HK-2 (cell line): Measurements from ENCODE around the gene TMEM129.

ENCODE experiments used
- DNase-seq: peaks from one replicate; pipeline ENCODE4 v3.0.0-alpha.2; 2018; ENCODE audit not compliant: unreplicated experiment

TMEM129 gene

GRCh38 chr4:1744552-1744951, 23.4 kb upstream of the TMEM129 start:
- DNase-seq = no peak

- DNase-seq = no peak
Observed at GRCh38 chr4:1743975-1744374, 22.9 kb upstream of the TMEM129 start.

GRCh38 chr4:1743551-1743950, 22.4 kb upstream of the TMEM129 start:
- no peak for DNase-seq

- DNase-seq = no peak
Observed at GRCh38 chr4:1741208-1741607, 20.1 kb upstream of the TMEM129 start.

DNA sequence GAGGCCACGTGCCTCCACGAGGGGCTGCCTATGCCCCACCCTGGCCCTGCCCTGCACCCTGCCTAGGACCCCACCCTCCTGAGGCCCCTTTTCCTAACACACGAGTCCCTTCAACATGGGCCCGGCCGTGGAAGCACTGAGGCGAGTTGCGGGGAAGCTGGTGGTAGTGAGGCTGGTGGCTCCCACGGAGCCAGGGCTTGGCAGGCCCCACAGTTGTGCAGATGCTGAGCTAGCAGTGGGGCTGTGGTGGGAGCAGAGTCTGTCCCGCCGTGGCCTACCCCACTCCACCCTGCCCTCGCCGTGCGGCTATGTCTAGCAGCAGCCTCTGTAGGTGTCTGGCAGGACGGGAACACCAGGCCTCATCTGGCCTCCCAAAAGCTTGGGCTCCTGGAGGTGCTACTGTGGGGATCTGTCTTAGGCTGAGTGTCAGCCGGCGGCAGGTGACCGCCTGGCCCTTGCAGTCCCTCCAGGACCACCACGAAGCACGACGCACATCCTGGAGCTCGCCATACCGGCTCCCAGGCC, 19.0 kb upstream of the TMEM129 start:
- DNase-seq = no peak

DNA sequence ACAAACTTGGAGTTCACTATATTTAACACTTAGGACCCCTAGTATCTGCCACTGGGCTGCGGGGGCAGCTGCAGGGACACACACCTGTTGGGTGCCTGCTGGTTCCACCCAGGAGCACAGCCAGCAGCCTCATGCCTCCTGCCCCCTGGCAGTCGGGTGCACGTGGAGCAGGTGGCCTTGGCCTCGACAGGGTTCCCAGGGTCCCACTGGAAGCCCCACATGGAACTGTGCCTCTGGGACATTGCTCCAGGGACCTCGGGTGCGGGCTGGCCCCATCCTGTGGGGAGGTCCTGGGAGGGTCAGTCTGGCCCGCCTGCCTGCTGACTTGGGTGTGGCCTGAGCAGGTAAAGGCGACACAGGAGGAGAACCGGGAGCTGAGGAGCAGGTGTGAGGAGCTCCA, 18.2 kb upstream of the TMEM129 start:
- no peak for DNase-seq

DNA sequence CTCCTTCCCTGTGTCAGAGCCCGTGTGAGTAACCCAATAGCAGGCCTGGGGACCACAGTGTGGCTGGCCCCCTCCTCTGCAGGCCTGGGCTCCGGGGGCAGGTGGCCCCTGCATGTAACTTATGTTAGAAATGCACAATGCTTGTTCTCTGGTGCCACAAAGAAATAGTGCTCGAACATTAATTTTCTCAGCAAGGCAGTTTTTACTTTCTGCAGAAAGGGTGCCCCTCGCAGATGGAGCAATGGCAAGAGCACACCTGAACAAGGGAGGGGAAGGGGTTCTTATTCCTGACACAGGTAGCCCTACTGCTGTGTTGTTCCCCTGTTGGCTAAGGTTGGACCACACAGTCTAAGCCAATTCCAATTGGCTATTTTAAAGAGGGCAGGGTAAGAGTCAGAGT, 17.3 kb upstream of the TMEM129 start:
- DNase-seq = no peak

DNA sequence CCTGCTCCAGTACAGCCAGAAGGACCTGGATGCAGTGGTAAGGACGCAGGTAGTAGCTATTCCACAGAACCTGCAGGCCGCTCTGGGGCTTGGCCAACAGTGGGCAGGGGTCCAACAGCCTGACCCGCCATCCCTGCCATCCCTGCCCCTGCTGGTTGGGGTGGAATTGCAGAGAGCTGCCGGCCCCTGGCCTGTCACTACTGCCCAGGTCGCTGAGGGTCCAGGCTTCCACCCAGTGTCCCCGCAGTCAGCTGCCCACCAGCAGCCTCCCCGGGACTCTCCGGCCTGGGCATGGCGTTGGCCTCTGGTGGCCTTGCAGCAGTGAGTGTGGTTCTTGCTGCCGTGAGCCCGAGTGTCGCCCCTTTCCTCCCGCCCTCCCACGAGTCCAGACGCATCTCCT, 16.5 kb upstream of the TMEM129 start:
- DNase-seq = no peak

DNA sequence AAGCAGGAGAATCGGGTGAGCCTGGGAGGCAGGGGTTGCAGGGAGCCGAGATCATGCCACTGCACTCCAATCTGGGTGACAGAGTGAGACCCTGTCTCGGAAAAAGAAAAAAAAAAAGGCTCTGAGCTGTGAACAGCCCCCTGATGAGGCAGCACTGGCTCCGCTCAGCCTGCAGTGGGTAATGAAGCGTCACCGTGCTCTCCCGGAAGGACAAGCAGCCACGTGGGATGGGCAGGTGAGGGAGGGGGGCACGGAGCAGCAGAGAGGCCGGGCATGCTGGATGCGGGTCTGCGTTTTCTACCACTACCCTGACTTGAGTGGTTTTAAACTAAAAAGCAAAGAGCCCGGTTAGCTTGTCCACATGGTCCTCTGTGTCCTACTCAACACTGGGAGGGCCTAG, 15.7 kb upstream of the TMEM129 start:
- no peak for DNase-seq

DNA sequence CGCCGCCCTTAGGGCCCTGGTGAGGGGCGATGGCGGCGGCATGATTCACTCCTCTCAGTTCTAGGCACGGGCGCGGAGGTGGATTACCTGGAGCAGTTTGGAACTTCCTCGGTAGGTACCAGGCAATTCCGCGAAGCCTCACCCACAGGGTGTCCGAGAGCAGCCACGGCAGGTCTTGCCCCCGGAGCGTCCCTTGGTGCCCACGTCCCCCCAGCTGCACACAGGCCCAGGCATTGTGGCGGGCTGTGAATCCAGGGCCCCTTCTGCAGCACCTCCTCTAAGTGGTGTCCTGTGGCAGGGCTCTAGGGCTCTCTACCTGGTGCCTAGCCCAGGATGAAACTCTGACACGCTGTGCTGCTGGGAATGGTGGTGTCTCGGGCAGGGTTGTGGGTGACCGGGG, 14.1 kb upstream of the TMEM129 start:
- no peak for DNase-seq

DNA sequence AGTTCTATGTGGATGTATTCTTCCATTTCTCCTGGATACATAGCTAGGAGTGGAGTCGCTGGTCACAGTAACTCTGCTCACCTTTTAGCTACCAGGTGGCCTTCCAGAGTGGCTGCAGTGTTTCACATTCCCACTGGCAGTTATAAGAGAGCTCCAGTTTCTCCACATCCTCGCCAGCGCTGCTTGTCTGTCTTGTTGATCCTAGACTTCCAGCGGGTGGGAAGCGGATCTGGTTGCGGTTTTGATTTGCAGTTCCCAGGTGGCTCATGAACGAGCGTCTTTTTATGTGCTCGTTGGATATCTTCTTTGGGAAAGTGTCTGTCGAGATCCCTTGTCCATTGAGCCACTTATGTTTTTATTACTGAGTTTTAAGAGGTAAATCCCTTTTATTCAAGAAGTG, 11.8 kb upstream of the TMEM129 start:
- DNase-seq = no peak

DNA sequence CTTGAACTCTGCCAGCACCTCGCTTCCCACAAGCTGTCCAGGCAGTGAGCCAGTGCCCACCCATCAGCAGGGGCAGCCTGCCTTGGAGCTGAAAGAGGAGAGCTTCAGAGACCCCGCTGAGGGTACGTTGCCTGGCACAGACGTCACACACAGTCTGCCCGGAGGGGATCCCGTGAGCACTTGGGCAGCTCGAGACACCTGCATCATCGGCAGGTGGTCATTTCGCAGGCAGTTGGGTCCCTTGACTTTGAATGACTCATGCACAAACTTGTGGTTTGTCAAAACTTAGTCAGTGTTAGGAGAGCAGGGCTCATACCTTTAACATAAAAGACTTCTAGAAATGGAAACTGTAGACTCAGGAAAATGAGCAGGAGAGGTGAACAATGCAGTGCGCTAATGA, 10.1 kb upstream of the TMEM129 start:
- DNase-seq = peak; percentile 65

- no peak for DNase-seq
Observed at GRCh38 chr4:1730532-1731135, 9.5 kb upstream of the TMEM129 start.

DNA sequence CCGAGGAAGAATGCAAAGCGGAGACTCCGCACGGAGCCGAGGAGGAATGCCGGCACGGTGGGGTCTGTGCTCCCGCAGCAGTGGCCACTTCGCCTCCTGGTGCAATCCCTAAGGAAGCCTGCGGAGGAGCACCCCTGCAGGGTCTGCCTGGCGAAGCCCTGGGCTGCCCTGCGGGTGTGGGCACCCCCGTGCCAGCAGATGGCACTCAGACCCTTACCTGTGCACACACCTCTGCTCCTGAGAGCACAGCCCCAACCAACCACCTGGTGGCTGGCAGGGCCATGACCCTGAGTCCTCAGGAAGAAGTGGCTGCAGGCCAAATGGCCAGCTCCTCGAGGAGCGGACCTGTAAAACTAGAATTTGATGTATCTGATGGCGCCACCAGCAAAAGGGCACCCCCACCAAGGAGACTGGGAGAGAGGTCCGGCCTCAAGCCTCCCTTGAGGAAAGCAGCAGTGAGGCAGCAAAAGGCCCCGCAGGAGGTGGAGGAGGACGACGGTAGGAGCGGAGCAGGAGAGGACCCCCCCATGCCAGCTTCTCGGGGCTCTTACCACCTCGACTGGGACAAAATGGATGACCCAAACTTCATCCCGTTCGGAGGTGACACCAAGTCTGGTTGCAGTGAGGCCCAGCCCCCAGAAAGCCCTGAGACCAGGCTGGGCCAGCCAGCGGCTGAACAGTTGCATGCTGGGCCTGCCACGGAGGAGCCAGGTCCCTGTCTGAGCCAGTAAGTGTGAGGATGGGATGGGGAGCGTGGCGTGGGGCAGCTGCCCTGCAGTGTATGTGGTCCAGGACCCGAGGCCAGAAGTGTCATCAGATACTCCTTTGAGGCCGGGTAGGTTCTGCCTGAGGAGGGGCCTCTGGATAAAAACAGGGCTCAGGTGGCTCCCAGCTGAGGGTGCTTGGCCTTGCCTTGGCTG, 7.2 kb upstream of the TMEM129 start:
- DNase-seq = no peak

DNA sequence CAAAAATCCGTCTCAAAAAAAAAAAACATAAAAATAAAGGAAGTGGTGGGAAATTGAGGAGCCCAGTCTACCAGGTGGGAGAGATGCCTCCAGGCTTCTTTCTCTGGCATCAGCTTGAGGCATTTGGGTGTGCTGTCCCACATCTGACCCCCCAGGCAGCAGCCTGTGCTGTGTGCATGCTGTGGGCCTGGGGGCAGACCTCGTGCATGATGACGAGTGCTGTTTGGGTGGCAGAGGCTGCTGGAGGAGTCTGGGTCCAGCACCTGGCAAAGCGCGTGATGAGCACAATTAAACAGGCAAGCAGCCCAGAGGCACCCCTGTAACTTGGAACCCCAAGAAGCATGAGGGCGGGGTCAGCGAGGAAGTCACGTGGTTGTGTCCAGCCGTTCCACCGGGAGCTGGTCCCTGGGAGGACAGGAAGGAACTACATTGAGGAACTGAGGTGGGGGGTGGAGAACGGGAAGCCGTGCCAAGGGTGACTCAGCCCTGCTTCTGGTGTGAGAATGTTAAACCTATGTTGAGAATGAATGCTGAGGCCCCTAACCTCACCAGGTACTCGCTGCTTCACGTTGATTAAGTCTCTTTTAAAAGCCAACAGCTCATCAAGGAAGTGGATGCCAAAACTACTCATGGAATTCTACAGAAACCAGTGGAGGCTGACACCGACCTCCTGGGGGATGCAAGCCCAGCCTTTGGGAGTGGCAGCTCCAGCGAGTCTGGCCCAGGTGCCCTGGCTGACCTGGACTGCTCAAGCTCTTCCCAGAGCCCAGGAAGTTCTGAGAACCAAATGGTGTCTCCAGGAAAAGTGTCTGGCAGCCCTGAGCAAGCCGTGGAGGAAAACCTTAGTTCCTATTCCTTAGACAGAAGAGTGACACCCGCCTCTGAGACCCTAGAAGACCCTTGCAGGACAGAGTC, 6.3 kb upstream of the TMEM129 start:
- DNase-seq = peak; percentile 91

DNA sequence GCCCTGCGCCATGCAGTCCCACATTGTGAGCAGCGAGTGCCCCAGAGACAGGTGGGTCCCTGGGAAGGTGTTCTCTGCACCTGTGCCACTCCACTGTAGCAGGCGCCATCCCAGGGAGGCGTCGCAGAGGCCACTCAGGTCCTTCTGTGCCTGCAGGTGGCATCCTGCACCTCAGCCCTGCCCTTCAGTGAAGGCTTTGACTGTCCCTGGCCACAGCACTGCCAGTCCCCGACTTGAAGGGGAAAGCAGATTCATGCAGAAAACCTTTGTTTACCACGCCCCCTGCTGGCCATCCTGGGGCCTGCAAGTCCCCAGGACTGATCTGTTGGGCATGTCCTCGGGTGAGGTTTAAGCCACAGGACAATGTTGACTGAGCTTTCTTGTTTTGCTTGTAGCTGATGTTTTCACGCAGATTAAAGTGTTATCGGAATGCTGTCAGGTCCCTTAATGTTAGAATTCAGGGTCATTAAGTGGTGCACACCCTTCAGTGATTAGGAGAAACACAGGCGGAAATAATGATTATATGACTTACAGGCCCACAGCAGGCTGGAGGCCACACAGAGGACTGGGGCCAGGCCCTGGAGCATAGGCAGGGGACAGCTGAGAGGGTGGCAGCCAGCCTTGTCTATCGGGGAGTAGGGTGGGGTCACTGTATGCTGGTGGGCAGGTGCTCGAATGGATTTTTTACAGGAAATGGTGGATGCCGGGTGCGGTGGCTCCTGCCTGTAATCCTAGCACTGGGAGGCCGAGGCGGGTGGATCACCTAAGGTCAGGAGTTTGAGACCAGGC, 5.2 kb upstream of the TMEM129 start:
- DNase-seq = peak; percentile 93

DNA sequence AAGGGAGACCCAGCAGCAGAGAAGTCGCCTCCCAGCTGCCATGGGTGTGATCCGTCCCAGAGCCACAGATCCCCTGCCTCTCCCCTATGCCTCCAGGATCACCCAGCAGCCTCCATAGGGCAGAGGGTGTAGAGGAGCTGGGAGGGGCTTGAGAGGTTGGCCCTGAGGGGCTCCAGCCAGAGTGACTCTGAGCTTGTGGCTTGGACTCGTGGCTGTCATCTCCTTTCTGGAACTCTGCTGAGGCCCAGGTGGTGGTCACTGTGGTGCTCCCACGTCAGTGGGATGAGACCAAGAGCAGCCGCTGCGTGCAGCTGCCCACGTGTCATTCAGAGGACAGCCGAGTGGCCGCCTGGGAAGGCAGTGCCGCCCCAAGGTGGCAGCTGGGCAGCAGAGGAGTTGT, 4.4 kb upstream of the TMEM129 start:
- DNase-seq = no peak

GRCh38 chr4:1723131-1723801, 2.1 kb upstream of the TMEM129 start:
- DNase-seq = no peak

GRCh38 chr4:1722551-1723118, 1.5 kb upstream of the TMEM129 start:
- DNase-seq = no peak
